Heart left ventricle (tissue), 16 donors: ENCODE results near the gene TIFAB. TPM values are rescaled to one million over a fixed set of nuclear protein-coding genes. Genes with fewer than 3 reads are reported as not detected.

ENCODE experiments used
- ATAC-seq, 4 donors: fragments of 200-7000 bp; cut with Tn5 transposase; one replicate each; pipeline ENCODE4 v1.9.1; 2020 to 2022; ENCODE audit warnings: moderate library complexity in 4 of 4, mild to moderate bottlenecking in 3 of 4, moderate number of reproducible peaks in 1 of 4
- DNase-seq, 5 donors: peaks; one replicate each; pipeline ENCODE4 v3.0.0-alpha.2; 2020
- H3K27ac ChIP-seq, 12 donors: fragments of 200-600 bp; sonication (generic) in 4 of 12; one replicate each; pipeline versions ENCODE4 v1.5.0 to v1.8.0; 2016 to 2022; ENCODE audit warnings: mild to moderate bottlenecking in 2 of 12
- H3K27me3 ChIP-seq, 9 donors: fragments of 200-600 bp; sonication (generic) in 2 of 9; one replicate each; pipeline versions ENCODE4 v1.5.1 to v1.8.0; 2016 to 2022; ENCODE audit warnings: mild to moderate bottlenecking in 3 of 9
- H3K36me3 ChIP-seq, 9 donors: fragments of 200-600 bp; sonication (generic) in 2 of 9; one replicate each; pipeline versions ENCODE4 v1.5.0 to v1.8.0; 2018 to 2022; ENCODE audit warnings: mild to moderate bottlenecking in 2 of 9
- H3K4me1 ChIP-seq, 12 donors: fragments of 200-600 bp; sonication (generic) in 4 of 12; one replicate each; pipeline versions ENCODE4 v1.5.0 to v1.8.0; 2016 to 2022; ENCODE audit warnings: mild to moderate bottlenecking in 3 of 12
- H3K4me3 ChIP-seq, 12 donors: fragments of 200-600 bp; sonication (generic) in 4 of 12; one replicate each; pipeline versions ENCODE4 v1.5.0 to v1.8.0; 2017 to 2022; ENCODE audit warnings: mild to moderate bottlenecking in 9 of 12, moderate library complexity in 4 of 12
- H3K9me3 ChIP-seq, 12 donors: fragments of 200-600 bp; sonication (generic) in 4 of 12; one replicate each; pipeline versions ENCODE4 v1.5.0 to v1.8.0; 2016 to 2022; ENCODE audit warnings: mild to moderate bottlenecking in 1 of 12
- CTCF ChIP-seq, 12 donors: fragments of 200-600 bp; sonication (generic) in 4 of 12; IDR thresholded peaks; one replicate each; pipeline versions ENCODE4 v1.5.0 to v1.8.0; 2018 to 2022; ENCODE audit warnings: antibody characterized with exemption in 12 of 12, mild to moderate bottlenecking in 5 of 12
- POLR2A ChIP-seq, 2 donors: fragments of 450-650 bp; IDR thresholded peaks; one replicate each; pipeline ENCODE4 v1.6.1; 2017; ENCODE audit warnings: antibody characterized with exemption in 2 of 2, mild to moderate bottlenecking in 2 of 2, moderate library complexity in 2 of 2
- WGBS, 4 donors: extraction: QIAGEN DNeasy Blood & Tissue Kit in 2 of 4; methylation state at CpG; one replicate each; pipeline versions ENCODE4 v1.1.5 to v1.1.7; 2013 to 2018; 5-methylcytosine and 5-hydroxymethylcytosine counted together
- intact Hi-C, 10 donors: fragments of 100-400 bp; cut with DNase I; formaldehyde crosslinking; loops; one replicate each; pipeline versions ENCODE4 v1.11.1 to v1.14.2; 2022
- polyA plus RNA-seq, 2 donors: library from polyadenylated mRNA; stranded (reverse); fragments of 200-250 nt; gene quantifications; one replicate each; pipeline ENCODE4 v1.2.3, GENCODE V29; 2013
- total RNA-seq, 9 donors: library from RNA; depleted of rRNA in 2 of 9; stranded (reverse); fragments of >200 nt in 2 of 9; fragmentation: NEBNext Ultra II Directional in 3 of 9; extraction: Animal tissue kit (Norgen Biotek cat#: 25700) in 3 of 9; gene quantifications; one replicate each; pipeline versions ENCODE4 v1.1.0 to v1.2.4, GENCODE V29; 2016 to 2023
- donor health status: ischemic (EF 13 %, LVEDD 7.1; RV severe dilation, severe dysfunction).
- donor health status: healthy with polysubstance abuse.
- donor health status: DM: no; HTN: yes; CAD: no.
- donor health status: DM: no; HTN: no; CAD: no.
- donor health status: ischemic (EF 25% LVEDD 6.9; RV normal size, moderate dysfunction).
- donor health status: ischemic (EF 25% LVEDD 5.7; RV mildly dilated, moderate dysfunction).
- donor health status: healthy.
- donor health status: DM: yes; HTN: yes; CAD: no.
- donor health status: ischemic (EF 35%, LVEDD 5.7; RV mildly dilated, moderate dysfunction).
- donor health status: nonischemic (EF 11% LVEDD 7.7; RV severe dilation, severe dysfunction).
- donor health status: DM: yes; HTN: yes; CAD: no.
- donor health status: PGD.
- donor health status: ischemic (EF 29% LVEDD 5.4; RV normal size, mild dysfunction).
- donor health status: nonischemic (EF 23%, LVEDD 6.1; RV moderate dilation, normal function).

Gene TIFAB
- total and polyA plus RNA-seq, 11 donors = 0.01 to 1.3 (median 0.38) TPM; not detected in 7

GRCh38 chr5:135440916-135441315, 11.2 kb downstream of the TIFAB start:
- intact Hi-C loops = loop anchor here in 1 of 10 donors (2.0 kb wide), 1 partner anchor 50 kb away; no protein-coding TSS in a partner anchor

GRCh38 chr5:135439231-135440205, 12.6 kb downstream of the TIFAB start:
- 65 to 78% (median 77%) methylated on average over 9 to 11 of the region's 11 CpGs for WGBS, 4 donors
- intact Hi-C loops = loop anchor here in 1 of 10 donors (2.0 kb wide), 1 partner anchor 49 kb away; no protein-coding TSS in a partner anchor
- DNase-seq = peak in 2 of 5 donors; percentile 1 to 8

More at GRCh38 chr5:135440916-135441315, 11.2 kb downstream of the TIFAB start:
- no peaks in the 10 kb centered on the region for H3K27me3 ChIP-seq
- ATAC-seq (no peak), DNase-seq (peak in 1 of 5 donors; percentile 1)
- H3K4me1 ChIP-seq = peaks cover 0 to 66% (median 10%) of the 10 kb centered on the region in 12 donors
- no peak overlapping the region for H3K27ac ChIP-seq
- no peak for TF ChIP-seq CTCF (IDR thresholded peaks at IDR 0.05)
- TF ChIP-seq POLR2A (IDR thresholded peaks at IDR 0.05) = no peak
- no peaks in the 10 kb centered on the region for H3K9me3 ChIP-seq
- no peak overlapping the region for H3K4me3 ChIP-seq
- no peaks in the 10 kb centered on the region for H3K36me3 ChIP-seq
- 68 to 73% (median 72%) methylated on average over 6 of the region's 6 CpGs for WGBS, 4 donors

GRCh38 chr5:135438636-135439221, 13.4 kb downstream of the TIFAB start:
- intact Hi-C loops = no loop called here
- 77 to 90% (median 83%) methylated on average over 10 of the region's 10 CpGs for WGBS, 4 donors
- Histone ChIP-seq H3K4me1 (peaks cover 0 to 75% (median 14%) of the 10 kb centered on the region in 12 donors), H3K9me3 (no peaks in the 10 kb centered on the region), H3K4me3 (no peak overlapping the region), H3K36me3 (no peaks in the 10 kb centered on the region), H3K27me3 (no peaks in the 10 kb centered on the region), H3K27ac (peak overlapping the region in 2 of 12 donors; percentile 39 to 87)
- TF ChIP-seq CTCF (IDR thresholded peaks at IDR 0.05) (no peak), POLR2A (IDR thresholded peaks at IDR 0.05) (no peak)
- no peak for DNase-seq
- no peak for ATAC-seq

More at GRCh38 chr5:135439231-135440205, 12.6 kb downstream of the TIFAB start:
- peaks cover 0 to 71% (median 10%) of the 10 kb centered on the region in 12 donors for H3K4me1 ChIP-seq
- H3K27me3 ChIP-seq = no peaks in the 10 kb centered on the region
- no peaks in the 10 kb centered on the region for H3K9me3 ChIP-seq
- no peak overlapping the region for H3K4me3 ChIP-seq
- TF ChIP-seq CTCF (IDR thresholded peaks at IDR 0.05) (no peak), POLR2A (IDR thresholded peaks at IDR 0.05) (no peak)
- H3K27ac ChIP-seq = no peak overlapping the region
- no peak for ATAC-seq
- no peaks in the 10 kb centered on the region for H3K36me3 ChIP-seq
